Immature natural killer cell (primary cell): Measurements from ENCODE around the gene PHF12. TPM values are rescaled to one million over a fixed set of nuclear protein-coding genes. Genes with fewer than 3 reads are reported as not detected.
"Not testable (repeated sequence)": the region's sequence is repeated elsewhere in the genome, so short reads cannot be mapped to it uniquely, and the experiment has no call there.

Experiments used
- DNase-seq, 3 donors: peaks; one replicate each; pipeline ENCODE4 v3.0.0; 2022; ENCODE audit warnings: mixed read lengths in 1 of 3
- H3K27ac Mint-ChIP-seq, 6 donors: one replicate each; pipeline ENCODE4 v1.8.0; 2020; ENCODE audit warnings: mixed read lengths in 6 of 6, mild to moderate bottlenecking in 5 of 6, inconsistent platforms in 4 of 6, moderate library complexity in 3 of 6
- H3K27me3 Mint-ChIP-seq, 3 donors: one replicate each; pipeline ENCODE4 v1.8.0; 2020 to 2021; ENCODE audit warnings: low read depth in 3 of 3, mild to moderate bottlenecking in 3 of 3, mixed read lengths in 3 of 3, moderate library complexity in 3 of 3, inconsistent platforms in 1 of 3
- H3K36me3 Mint-ChIP-seq, 3 donors: one replicate each; pipeline ENCODE4 v1.8.0; 2020; ENCODE audit warnings: mixed read lengths in 3 of 3, inconsistent platforms in 2 of 3, mild to moderate bottlenecking in 2 of 3
- H3K4me1 Mint-ChIP-seq, 2 donors: one replicate each; pipeline ENCODE4 v1.8.0; 2020; ENCODE audit warnings: inconsistent platforms in 2 of 2, mild to moderate bottlenecking in 2 of 2, mixed read lengths in 2 of 2, moderate library complexity in 1 of 2
- H3K4me3 Mint-ChIP-seq, 5 donors: one replicate each; pipeline ENCODE4 v1.8.0; 2020; ENCODE audit warnings: mild to moderate bottlenecking in 5 of 5, mixed read lengths in 5 of 5, inconsistent platforms in 3 of 5, moderate library complexity in 3 of 5
- H3K9me3 Mint-ChIP-seq, 6 donors: one replicate each; pipeline ENCODE4 v1.8.0; 2020; ENCODE audit warnings: mild to moderate bottlenecking in 6 of 6, mixed read lengths in 6 of 6, inconsistent platforms in 4 of 6, moderate library complexity in 3 of 6
- polyA plus RNA-seq, 3 donors: library from polyadenylated mRNA; unstranded; fragments of 300-500 nt; fragmentation: Illumina TruSeq; gene quantifications; one replicate each; pipeline ENCODE4 v1.2.3, GENCODE V29; 2021

The PHF12 gene
- polyA plus RNA-seq, 3 donors from 2014 or later, result 1.2 to 15.3 (median 3.9) TPM

- Mint-ChIP-seq H3K4me1 (peaks cover 64 to 70% of the 10 kb centered on the region in 2 donors), H3K27ac (peak within 1 kb of the TSS; percentile 91 to 98 (median 95))
Measured at GRCh38 chr17:28896884-28897768, 54.2 kb downstream of the PHF12 start, which contains the start of gene FLOT2. Gene FLOT2 (minus strand): TSS chr17:28897733. CDS start chr17:28897574, 159 bp downstream.

GRCh38 chr17:28896491-28896883 is 54.8 kb downstream of the PHF12 start:
- peaks cover 0 to 11% (median 2%) of the 10 kb centered on the region in 3 donors for H3K27me3 Mint-ChIP-seq
- H3K27ac Mint-ChIP-seq, result peak overlapping the region; percentile 88 to 96 (median 92)
- peaks cover 62 to 68% of the 10 kb centered on the region in 2 donors for H3K4me1 Mint-ChIP-seq
- H3K9me3 Mint-ChIP-seq, result no peaks in the 10 kb centered on the region
- no peak for DNase-seq
- H3K4me3 Mint-ChIP-seq, result peak overlapping the region; percentile 88 to 93 (median 92)
- peaks cover 0 to 8% (median 0%) of the 10 kb centered on the region in 3 donors for H3K36me3 Mint-ChIP-seq

More at GRCh38 chr17:28896884-28897768, 54.2 kb downstream of the PHF12 start, which contains the start of gene FLOT2:
- peak within 1 kb of the TSS; percentile 88 to 93 (median 92) for H3K4me3 Mint-ChIP-seq
- peaks cover under 1 to 14% (median 2%) of the 10 kb centered on the region in 3 donors for H3K27me3 Mint-ChIP-seq
- H3K9me3 Mint-ChIP-seq, result no peaks in the 10 kb centered on the region
- peak; percentile 63 to 68 (median 64) for DNase-seq
- H3K36me3 Mint-ChIP-seq, result peaks cover 0 to 11% (median 0%) of the 10 kb centered on the region in 3 donors

DNA sequence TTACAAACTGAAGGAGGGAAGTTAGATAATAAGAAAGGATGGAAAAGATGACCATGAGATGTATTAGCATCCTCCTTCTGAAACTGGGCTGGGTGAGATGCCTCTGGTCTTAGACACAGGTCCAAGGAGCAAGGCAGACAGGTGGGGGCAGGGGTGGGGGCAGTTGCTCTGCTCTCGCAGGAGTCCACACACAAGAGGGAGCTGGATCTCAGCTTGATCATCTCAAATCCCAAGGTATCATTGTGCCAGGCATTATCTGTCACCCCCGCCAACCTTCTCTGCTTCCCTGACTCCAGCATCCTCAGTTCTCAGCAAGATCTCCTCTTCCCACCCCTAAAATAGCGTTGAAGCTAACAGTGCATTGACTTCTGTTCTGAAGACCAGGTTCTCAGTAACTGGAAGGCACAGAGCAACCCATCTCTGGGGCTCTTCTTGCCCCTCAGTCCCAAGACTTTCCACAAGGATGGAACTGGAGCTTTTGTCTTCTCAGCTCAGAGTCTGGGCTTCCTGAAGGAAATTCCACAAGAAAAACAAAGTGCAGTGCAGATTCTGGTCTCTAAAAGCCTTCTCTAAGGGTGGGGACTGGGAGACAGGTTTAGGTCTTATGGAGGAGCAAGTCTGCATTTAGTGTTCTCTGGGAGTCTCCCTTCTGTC is 55.4 kb downstream of the PHF12 start:
- DNase-seq, result no peak
- Mint-ChIP-seq H3K27me3 (peaks cover 0 to 11% (median 2%) of the 10 kb centered on the region in 3 donors), H3K4me1 (peaks cover 66 to 72% of the 10 kb centered on the region in 2 donors), H3K27ac (peak overlapping the region; percentile 88 to 96 (median 92)), H3K9me3 (no peaks in the 10 kb centered on the region), H3K4me3 (peak overlapping the region; percentile 88 to 93 (median 92)), H3K36me3 (peaks cover 0 to 8% (median 3%) of the 10 kb centered on the region in 3 donors)

- peaks cover 0 to 11% (median 0%) of the 10 kb centered on the region in 3 donors for H3K27me3 Mint-ChIP-seq
- H3K36me3 Mint-ChIP-seq, H3K9me3 Mint-ChIP-seq, DNase-seq: not testable (repeated sequence)
- peak overlapping the region; percentile 25 to 65 (median 55) for H3K4me3 Mint-ChIP-seq
- peaks cover 62 to 63% of the 10 kb centered on the region in 2 donors for H3K4me1 Mint-ChIP-seq
- H3K27ac Mint-ChIP-seq, result peak overlapping the region; percentile 84 to 92 (median 88)
Measured at GRCh38 chr17:28893248-28894183, 57.8 kb downstream of the PHF12 start.

- Mint-ChIP-seq H3K27ac (peak overlapping the region in 5 of 6 donors; percentile 55 to 85 (median 61)), H3K36me3 (peaks cover 0 to 5% (median 4%) of the 10 kb centered on the region in 3 donors), H3K27me3 (peaks cover 0 to 6% (median 0%) of the 10 kb centered on the region in 3 donors), H3K4me3 (no peak overlapping the region), H3K9me3 (no peaks in the 10 kb centered on the region), H3K4me1 (peaks cover 54 to 55% of the 10 kb centered on the region in 2 donors)
- DNase-seq, result no peak
Measured at GRCh38 chr17:28892024-28892423, 59.3 kb downstream of the PHF12 start.

DNA sequence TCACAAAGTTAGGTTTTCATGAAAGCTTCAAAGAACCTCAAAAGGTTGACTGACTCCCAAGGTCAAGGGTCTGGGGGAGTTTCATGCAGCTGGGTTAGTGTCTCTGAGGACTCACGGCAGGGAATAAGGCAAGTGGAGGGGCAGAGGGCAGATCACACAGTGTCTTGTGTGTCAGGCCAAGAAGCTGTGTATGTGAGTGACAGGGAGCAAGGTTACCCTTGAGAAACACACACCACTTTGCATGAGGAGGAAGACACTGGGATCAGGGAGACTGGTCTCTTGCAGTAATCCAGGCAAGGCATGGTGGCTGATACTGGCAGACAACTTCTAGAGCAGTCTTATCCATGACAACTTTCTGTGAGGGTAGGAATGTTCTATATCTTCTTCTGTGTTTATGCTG is 60.1 kb downstream of the PHF12 start:
- Mint-ChIP-seq H3K36me3 (peaks cover 0 to 5% (median 4%) of the 10 kb centered on the region in 3 donors), H3K9me3 (no peaks in the 10 kb centered on the region), H3K27ac (peak overlapping the region; percentile 55 to 89 (median 73)), H3K4me1 (peaks cover 46 to 47% of the 10 kb centered on the region in 2 donors), H3K27me3 (peaks cover 0 to 2% (median 0%) of the 10 kb centered on the region in 3 donors), H3K4me3 (peak overlapping the region in 1 of 5 donors; percentile 25)
- no peak for DNase-seq

DNA sequence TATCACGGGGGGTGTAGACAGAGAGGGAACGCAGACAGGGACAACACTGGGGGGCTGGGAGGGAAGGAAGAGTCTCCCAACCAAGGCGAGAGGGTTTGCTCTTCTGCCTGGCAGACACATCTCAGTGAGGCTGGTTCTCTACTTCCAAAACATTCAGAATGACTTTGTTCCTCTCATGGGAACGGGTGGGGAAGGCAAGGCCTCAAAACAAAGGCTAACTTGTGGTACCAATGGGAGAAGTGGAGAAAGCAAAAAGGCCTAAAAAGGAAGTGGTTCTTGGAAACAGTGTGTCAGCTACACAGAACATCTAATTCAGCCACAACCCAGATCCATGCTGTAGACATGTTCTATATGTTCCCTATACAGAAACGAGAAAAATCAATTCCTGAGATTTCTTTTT is 61.3 kb downstream of the PHF12 start:
- Mint-ChIP-seq H3K36me3 (peaks cover 2 to 8% (median 4%) of the 10 kb centered on the region in 3 donors), H3K27me3 (peaks cover 0 to 2% (median 0%) of the 10 kb centered on the region in 3 donors), H3K4me1 (peaks cover 34 to 39% of the 10 kb centered on the region in 2 donors), H3K27ac (peak overlapping the region in 4 of 6 donors; percentile 22 to 59 (median 50)), H3K4me3 (no peak overlapping the region), H3K9me3 (no peaks in the 10 kb centered on the region)
- DNase-seq, result no peak

GRCh38 chr17:28888832-28889231 is 62.5 kb downstream of the PHF12 start:
- Mint-ChIP-seq H3K27me3 (peaks cover 0 to 2% (median 0%) of the 10 kb centered on the region in 3 donors), H3K36me3 (peaks cover 3 to 10% (median 4%) of the 10 kb centered on the region in 3 donors), H3K4me1 (peaks cover 31 to 37% of the 10 kb centered on the region in 2 donors), H3K9me3 (no peaks in the 10 kb centered on the region), H3K4me3 (no peak overlapping the region), H3K27ac (peak overlapping the region in 1 of 6 donors; percentile 17)
- no peak for DNase-seq

GRCh38 chr17:28887871-28888471 is 63.3 kb downstream of the PHF12 start:
- Mint-ChIP-seq H3K4me1 (peaks cover 23 to 28% of the 10 kb centered on the region in 2 donors), H3K4me3 (no peak overlapping the region), H3K36me3 (peaks cover under 1 to 11% (median 3%) of the 10 kb centered on the region in 3 donors), H3K27me3 (peaks cover 0 to under 1% (median 0%) of the 10 kb centered on the region in 3 donors), H3K27ac (peak overlapping the region in 1 of 6 donors; percentile 30), H3K9me3 (no peaks in the 10 kb centered on the region)
- no peak for DNase-seq

DNA sequence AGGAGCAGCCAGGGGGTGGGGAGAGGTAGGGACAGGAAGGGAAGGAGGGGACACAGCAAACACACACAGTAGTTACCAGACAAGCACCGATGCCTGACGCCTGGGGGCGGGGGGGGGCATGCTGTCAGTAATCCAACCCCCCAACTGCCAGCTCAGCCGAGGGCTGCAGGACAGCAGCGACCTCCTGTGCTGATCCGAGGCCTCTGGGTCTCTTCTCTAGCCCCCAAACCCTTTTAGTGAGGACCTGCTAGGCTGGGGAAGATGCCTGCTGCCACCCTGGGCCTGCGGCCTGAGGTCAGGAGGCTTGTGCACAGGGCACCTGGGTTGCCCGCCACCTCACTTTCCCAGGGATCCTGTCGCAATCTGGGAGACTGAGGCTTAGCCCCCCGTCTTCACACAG is 65.4 kb downstream of the PHF12 start:
- Mint-ChIP-seq H3K9me3 (no peaks in the 10 kb centered on the region), H3K27ac (no peak overlapping the region), H3K4me3 (no peak overlapping the region), H3K36me3 (peaks cover 0 to 15% (median 7%) of the 10 kb centered on the region in 3 donors), H3K27me3 (no peaks in the 10 kb centered on the region), H3K4me1 (peaks cover 8 to 12% of the 10 kb centered on the region in 2 donors)
- DNase-seq, result no peak

- DNase-seq, result no peak
- Mint-ChIP-seq H3K4me3 (no peak overlapping the region), H3K27me3 (no peaks in the 10 kb centered on the region), H3K9me3 (no peaks in the 10 kb centered on the region), H3K27ac (peak overlapping the region in 1 of 6 donors; percentile 53), H3K4me1 (peaks cover 5 to 10% of the 10 kb centered on the region in 2 donors), H3K36me3 (peaks cover under 1 to 13% (median 7%) of the 10 kb centered on the region in 3 donors)
Measured at GRCh38 chr17:28885363-28885762, 66.0 kb downstream of the PHF12 start.

- H3K9me3 Mint-ChIP-seq, result no peaks in the 10 kb centered on the region
- H3K36me3 Mint-ChIP-seq, result peaks cover 6 to 24% (median 12%) of the 10 kb centered on the region in 3 donors
- no peak overlapping the region for H3K27ac Mint-ChIP-seq
- peaks cover 0 to 2% (median 0%) of the 10 kb centered on the region in 3 donors for H3K27me3 Mint-ChIP-seq
- no peak overlapping the region for H3K4me3 Mint-ChIP-seq
- no peak for DNase-seq
- H3K4me1 Mint-ChIP-seq, result peaks cover 0 to 6% of the 10 kb centered on the region in 2 donors
Measured at GRCh38 chr17:28883967-28884702, 67.2 kb downstream of the PHF12 start.
